ENCODE results near the gene NFATC2. TPM values are rescaled to one million over a fixed set of nuclear protein-coding genes. Genes with fewer than 3 reads are reported as not detected.
"Not testable (repeated sequence)": the region's sequence is repeated elsewhere in the genome, so short reads cannot be mapped to it uniquely, and the experiment has no call there.

Gene NFATC2
- total and polyA plus RNA-seq, 2 of the 4 experiments (the other 2 are of a cell fraction): 0.18 to 0.38 TPM

GRCh38 chr20:51540074-51540473, 2.4 kb downstream of the NFATC2 start:
- H2BK15ac ChIP-seq (ENCODE audit: low read depth, low read length); H3K36me3 ChIP-seq (ENCODE audit: control insufficient read depth, insufficient read depth, low read length); H2AK5ac ChIP-seq (ENCODE audit: low read depth, low read length); H3K9ac ChIP-seq (ENCODE audit: low read depth, low read length); DNase-seq; H3K4me1 ChIP-seq (ENCODE audit: control insufficient read depth, insufficient read depth, low read length); H4K20me1 ChIP-seq (ENCODE audit: insufficient read depth, low read length); H2BK120ac ChIP-seq (ENCODE audit: low read depth, low read length); H3K18ac ChIP-seq (ENCODE audit: low read depth, low read length); H4K5ac ChIP-seq (ENCODE audit: low read depth, low read length); H3K27ac ChIP-seq (ENCODE audit: insufficient read depth, low read length); H3K23ac ChIP-seq (ENCODE audit: low read depth, low read length); H3K4me2 ChIP-seq (ENCODE audit: low read depth, low read length); H2BK20ac ChIP-seq (ENCODE audit: low read depth, low read length); H2AK9ac ChIP-seq (replicated peaks; ENCODE audit: low read depth, low read length, poor library complexity); H3K4ac ChIP-seq (ENCODE audit: low read depth, low read length); H4K8ac ChIP-seq (ENCODE audit: low read depth in 2 of 2, low read length in 2 of 2); H3K27me3 ChIP-seq (ENCODE audit: control insufficient read depth, insufficient read depth, low read length); H4K91ac ChIP-seq (ENCODE audit: insufficient read depth, low read depth, low read length); H3K14ac ChIP-seq (replicated peaks; ENCODE audit: low read depth, low read length); POLR2A ChIA-PET (ENCODE audit: unreplicated experiment); intact Hi-C loops (cut with micrococcal nuclease); CTCF ChIA-PET; H3K9me1 ChIP-seq (ENCODE audit: insufficient read depth, low read length); H3K79me1 ChIP-seq (ENCODE audit: low read depth in 1 of 2, low read length in 2 of 2); dilution Hi-C loops (cut with HindIII; ENCODE audit: low sequenced_read_pairs, unreplicated experiment); H2AFZ ChIP-seq (replicated peaks; ENCODE audit: low read length, poor library complexity); H3K56ac ChIP-seq (ENCODE audit: extremely low read depth, insufficient read depth, low read length); H3K9me3 ChIP-seq (ENCODE audit: control insufficient read depth, insufficient read depth, low read length); ATAC-seq (ENCODE audit: low read depth); H3K4me3 ChIP-seq (ENCODE audit: insufficient read depth, low read depth, low read length); H2BK5ac ChIP-seq (ENCODE audit: low read depth, low read length, poor library complexity, severe bottlenecking); BruUV-seq (replicated peaks); in situ Hi-C loops (cut with MboI; ENCODE audit: low sequenced_read_pairs): not testable (repeated sequence)
- WGBS, 2 experiments (ENCODE audit: extremely low coverage in 2 of 2, insufficient read length in 1 of 2): no CpG with 5 or more reads among the region's 7 CpGs

Measured in IMR-90 (cell line).